ENCODE results near the gene ALDH2. TPM values are rescaled to one million over a fixed set of nuclear protein-coding genes. Genes with fewer than 3 reads are reported as not detected.
"Not testable (repeated sequence)": the region's sequence is repeated elsewhere in the genome, so short reads cannot be mapped to it uniquely, and the experiment has no call there.

The ALDH2 gene
- 10 to 100 TPM; 76.6 to 91.4 TPM for total RNA-seq
- polyA plus RNA-seq (2013, experiment 1 of 2): 52.8 TPM
- 43.7 TPM for polyA plus RNA-seq (2013, experiment 2 of 2)
- long read RNA-seq, experiment 1, full-length matches to known transcripts: 25 of 65 reads
- long read RNA-seq, experiment 1, partial matches to known transcripts: 22 of 65 reads
- long read RNA-seq, experiment 1, other reads (novel, unspliced or antisense): 18 of 65 reads
- long read RNA-seq, experiment 2, full-length matches to known transcripts: 148 of 169 reads
- long read RNA-seq, experiment 2, partial matches to known transcripts: 14 of 169 reads
- long read RNA-seq, experiment 2, other reads (novel, unspliced or antisense): 7 of 169 reads
- long read RNA-seq, experiment 3, full-length matches to known transcripts: 720 of 779 reads
- long read RNA-seq, experiment 3, partial matches to known transcripts: 12 of 779 reads
- long read RNA-seq, experiment 3, other reads (novel, unspliced or antisense): 47 of 779 reads
- long read RNA-seq, experiment 4, full-length matches to known transcripts: 45 of 59 reads
- long read RNA-seq, experiment 4, partial matches to known transcripts: 13 of 59 reads
- long read RNA-seq, experiment 4, other reads (novel, unspliced or antisense): 1 of 59 reads

GRCh38 chr12:111766608-111767361, at the start of gene ALDH2:
Gene ALDH2 (plus strand): TSS chr12:111766933. CDS start chr12:111766983, 50 bp downstream.
- WGBS, 2 experiments (ENCODE audit: insufficient coverage in 1 of 2, insufficient read length in 1 of 2): 1 to 2% methylated on average over 43 to 73 of the region's 73 CpGs
- Histone ChIP-seq H3K4me1 (ENCODE audit: control insufficient read depth, insufficient read depth, low read length) (peaks cover under 1% of the 10 kb centered on the region), H3K9me3 (ENCODE audit: control insufficient read depth, low read length) (peaks cover 8% of the 10 kb centered on the region), H3K36me3 (ENCODE audit: control insufficient read depth, insufficient read depth, low read length) (peaks cover 3% of the 10 kb centered on the region), H3K27me3 (ENCODE audit: control insufficient read depth, insufficient read depth, low read length, poor library complexity, severe bottlenecking) (no peaks in the 10 kb centered on the region), H3K9ac (ENCODE audit: extremely low read depth, low read length, poor library complexity, severe bottlenecking) (peak within 1 kb of the TSS; percentile 80), H3K27ac (ENCODE audit: low read depth, low read length) (no peak within 1 kb of the TSS), H3K4me3 (ENCODE audit: low read length) (peak within 1 kb of the TSS; percentile 91)
- H3K4me1 Mint-ChIP-seq: peaks cover 13% of the 10 kb centered on the region
- peak within 1 kb of the TSS; percentile 92 for H3K27ac Mint-ChIP-seq
- peak; percentile 98 for DNase-seq
- H3K9me3 Mint-ChIP-seq: peaks cover 12% of the 10 kb centered on the region
- peaks cover 21% of the 10 kb centered on the region for H3K27me3 Mint-ChIP-seq (ENCODE audit: insufficient read depth)
- TF ChIP-seq CTCF (conservative IDR thresholded peaks at IDR 0.05): peak; percentile 15
- peak within 1 kb of the TSS; percentile 84 for H3K4me3 Mint-ChIP-seq
- peaks cover 12% of the 10 kb centered on the region for H3K36me3 Mint-ChIP-seq (ENCODE audit: low read depth)

GRCh38 chr12:111719316-111719715, 47.4 kb upstream of the ALDH2 start:
- not testable (repeated sequence) for H3K4me3 ChIP-seq (ENCODE audit: low read length); H3K27me3 ChIP-seq (ENCODE audit: control insufficient read depth, insufficient read depth, low read length, poor library complexity, severe bottlenecking); H3K27ac ChIP-seq (ENCODE audit: low read depth, low read length); H3K9ac ChIP-seq (ENCODE audit: extremely low read depth, low read length, poor library complexity, severe bottlenecking); H3K9me3 ChIP-seq (ENCODE audit: control insufficient read depth, low read length); H3K27me3 Mint-ChIP-seq (ENCODE audit: insufficient read depth); H3K4me3 Mint-ChIP-seq; H3K27ac Mint-ChIP-seq; H3K4me1 Mint-ChIP-seq; DNase-seq; H3K4me1 ChIP-seq (ENCODE audit: control insufficient read depth, insufficient read depth, low read length)
- Mint-ChIP-seq H3K9me3 (peaks cover 15% of the 10 kb centered on the region), H3K36me3 (ENCODE audit: low read depth) (peaks cover 60% of the 10 kb centered on the region)
- WGBS, 2 experiments (ENCODE audit: insufficient coverage in 1 of 2, insufficient read length in 1 of 2): 92 to 100% methylated on average over 4 to 10 of the region's 10 CpGs
- peaks cover 46% of the 10 kb centered on the region for H3K36me3 ChIP-seq (ENCODE audit: control insufficient read depth, insufficient read depth, low read length)

GRCh38 chr12:111720457-111720856, 46.3 kb upstream of the ALDH2 start:
- Histone ChIP-seq H3K9ac (ENCODE audit: extremely low read depth, low read length, poor library complexity, severe bottlenecking) (no peak overlapping the region), H3K4me3 (ENCODE audit: low read length) (no peak overlapping the region), H3K27me3 (ENCODE audit: control insufficient read depth, insufficient read depth, low read length, poor library complexity, severe bottlenecking) (no peaks in the 10 kb centered on the region), H3K4me1 (ENCODE audit: control insufficient read depth, insufficient read depth, low read length) (no peaks in the 10 kb centered on the region), H3K9me3 (ENCODE audit: control insufficient read depth, low read length) (peaks cover 17% of the 10 kb centered on the region), H3K27ac (ENCODE audit: low read depth, low read length) (no peak overlapping the region), H3K36me3 (ENCODE audit: control insufficient read depth, insufficient read depth, low read length) (peaks cover 49% of the 10 kb centered on the region)
- Mint-ChIP-seq H3K36me3 (ENCODE audit: low read depth) (peaks cover 61% of the 10 kb centered on the region), H3K9me3 (peaks cover 26% of the 10 kb centered on the region), H3K4me3 (no peak overlapping the region), H3K27me3 (ENCODE audit: insufficient read depth) (no peaks in the 10 kb centered on the region), H3K4me1 (no peaks in the 10 kb centered on the region), H3K27ac (no peak overlapping the region)
- 92 to 97% methylated on average over 4 to 5 of the region's 6 CpGs for WGBS, 2 experiments (ENCODE audit: insufficient coverage in 1 of 2, insufficient read length in 1 of 2)
- no peak for DNase-seq
- TF ChIP-seq CTCF (conservative IDR thresholded peaks at IDR 0.05): no peak

- not testable (repeated sequence) for H3K27ac Mint-ChIP-seq; H3K9ac ChIP-seq (ENCODE audit: extremely low read depth, low read length, poor library complexity, severe bottlenecking); H3K4me1 ChIP-seq (ENCODE audit: control insufficient read depth, insufficient read depth, low read length); H3K4me3 Mint-ChIP-seq; H3K27me3 Mint-ChIP-seq (ENCODE audit: insufficient read depth); H3K4me1 Mint-ChIP-seq; H3K4me3 ChIP-seq (ENCODE audit: low read length); H3K27me3 ChIP-seq (ENCODE audit: control insufficient read depth, insufficient read depth, low read length, poor library complexity, severe bottlenecking); DNase-seq; H3K27ac ChIP-seq (ENCODE audit: low read depth, low read length)
- peaks cover 17% of the 10 kb centered on the region for H3K9me3 ChIP-seq (ENCODE audit: control insufficient read depth, low read length)
- H3K36me3 ChIP-seq (ENCODE audit: control insufficient read depth, insufficient read depth, low read length): peaks cover 42% of the 10 kb centered on the region
- 96 to 97% methylated on average over 8 to 31 of the region's 46 CpGs for WGBS, 2 experiments (ENCODE audit: insufficient coverage in 1 of 2, insufficient read length in 1 of 2)
- Mint-ChIP-seq H3K36me3 (ENCODE audit: low read depth) (peaks cover 76% of the 10 kb centered on the region), H3K9me3 (peaks cover 28% of the 10 kb centered on the region)
These were observed 42.9 kb upstream of the ALDH2 start for GRCh38 chr12:111723646-111724360.
